CD4-positive, alpha-beta memory T cell (primary cell): ENCODE measurements around the gene PCNA. TPM values are rescaled to one million over a fixed set of nuclear protein-coding genes. Genes with fewer than 3 reads are reported as not detected.

Experiments
- CTCF ChIA-PET: fragments of 350-600 bp; sonication (Branson Sonifier 250); formaldehyde crosslinking; loops from one replicate; lab custom pipeline; 2021; ENCODE audit warnings: inconsistent platforms; ENCODE audit not compliant: partially characterized antibody; lab: Charles Lee
- POLR2A ChIA-PET: fragments of 350-600 bp; sonication (Branson Sonifier 250); formaldehyde crosslinking; loops from one replicate; lab custom pipeline; 2021; ENCODE audit not compliant: partially characterized antibody; lab: Charles Lee
- DNase-seq, 5 donors: peaks; one replicate each; pipeline versions ENCODE4 v3.0.0 to v3.0.0-alpha.2; 2020 to 2022; ENCODE audit warnings: mixed read lengths in 1 of 5
- H3K27ac ChIP-seq: one replicate; pipeline ENCODE4 v1.7.0; 2013; ENCODE audit warnings: low read depth, low read length
- H3K27me3 ChIP-seq: 2 replicates; pipeline ENCODE4 v1.7.0; 2013; ENCODE audit warnings: mild to moderate bottlenecking, low read length, moderate library complexity; ENCODE audit not compliant: insufficient read depth
- H3K36me3 ChIP-seq: 2 replicates; pipeline ENCODE4 v1.7.0; 2013; ENCODE audit warnings: mild to moderate bottlenecking, low read length, moderate library complexity; ENCODE audit not compliant: insufficient read depth
- H3K4me1 ChIP-seq: 2 replicates; pipeline ENCODE4 v1.7.0; 2013; ENCODE audit warnings: mild to moderate bottlenecking, low read length, moderate library complexity; ENCODE audit not compliant: insufficient read depth
- H3K4me3 ChIP-seq, 2 donors: one replicate each; pipeline ENCODE4 v1.7.0; 2013; ENCODE audit warnings: low read length in 2 of 2, mild to moderate bottlenecking in 1 of 2
- H3K9me3 ChIP-seq, 2 donors: one replicate each; pipeline ENCODE4 v1.7.0; 2013; ENCODE audit warnings: low read length in 2 of 2, control low read depth in 1 of 2; ENCODE audit not compliant: control insufficient read depth in 1 of 2
- H3K27ac Mint-ChIP-seq, 7 donors: one replicate each; pipeline ENCODE4 v1.8.0; 2020 to 2021; ENCODE audit warnings: mixed read lengths in 7 of 7, mild to moderate bottlenecking in 6 of 7, inconsistent platforms in 3 of 7, moderate library complexity in 3 of 7
- H3K27me3 Mint-ChIP-seq, 2 donors: one replicate each; pipeline ENCODE4 v1.8.0; 2020 to 2021; ENCODE audit warnings: mixed read lengths in 2 of 2
- H3K36me3 Mint-ChIP-seq, 2 donors: one replicate each; pipeline ENCODE4 v1.8.0; 2020 to 2021; ENCODE audit warnings: mixed read lengths in 2 of 2, inconsistent platforms in 1 of 2, mild to moderate bottlenecking in 1 of 2
- H3K4me1 Mint-ChIP-seq, 4 donors: one replicate each; pipeline ENCODE4 v1.8.0; 2020 to 2021; ENCODE audit warnings: mixed read lengths in 4 of 4, mild to moderate bottlenecking in 1 of 4
- H3K4me3 Mint-ChIP-seq, 8 donors: one replicate each; pipeline ENCODE4 v1.8.0; 2020 to 2021; ENCODE audit warnings: mixed read lengths in 8 of 8, mild to moderate bottlenecking in 7 of 8, moderate library complexity in 6 of 8, inconsistent platforms in 3 of 8
- H3K9me3 Mint-ChIP-seq, 8 donors: one replicate each; pipeline ENCODE4 v1.8.0; 2020 to 2021; ENCODE audit warnings: mixed read lengths in 8 of 8, mild to moderate bottlenecking in 5 of 8, inconsistent platforms in 3 of 8, moderate library complexity in 1 of 8
- intact Hi-C: fragments of 100-400 bp; cut with micrococcal nuclease; formaldehyde crosslinking; loops from one replicate; pipeline ENCODE4 v1.15.1; 2023
- polyA plus RNA-seq, 2 donors: library from polyadenylated mRNA; unstranded; fragments of 300-500 nt; fragmentation: Illumina TruSeq; gene quantifications; one replicate each; pipeline ENCODE4 v1.2.3, GENCODE V29; 2021
- total RNA-seq, 2 experiments: library from RNA; stranded (reverse); gene quantifications; one replicate each; pipeline ENCODE4 v1.2.3, GENCODE V29; 2021

The PCNA gene
- total and polyA plus RNA-seq, 4 experiments from 2014 or later: 60.0 to 71.9 (median 64.6) TPM

- Mint-ChIP-seq H3K4me3 (peak overlapping the region; percentile 88 to 97 (median 92)), H3K27ac (peak overlapping the region; percentile 87 to 99 (median 97)), H3K4me1 (peaks cover 27 to 39% (median 31%) of the 10 kb centered on the region in 4 donors), H3K36me3 (peaks cover 0 to 14% of the 10 kb centered on the region in 2 donors), H3K9me3 (peaks cover 0 to 1% (median 0%) of the 10 kb centered on the region in 8 donors), H3K27me3 (no peaks in the 10 kb centered on the region)
- Histone ChIP-seq H3K9me3 (no peaks in the 10 kb centered on the region), H3K27ac (peak overlapping the region; percentile 99), H3K4me1 (peaks cover 32% of the 10 kb centered on the region), H3K36me3 (no peaks in the 10 kb centered on the region), H3K27me3 (no peaks in the 10 kb centered on the region), H3K4me3 (peak overlapping the region; percentile 72 to 82)
- ChIA-PET CTCF (interaction anchor here (1.3 to 11.4 kb wide), 7 partner anchors 19 to 95 kb away, joined by 3 to 173 read pairs (median 7); no protein-coding TSS in a partner anchor), POLR2A (interaction anchor here (1.0 to 2.1 kb wide), 10 partner anchors 7 to 314 kb away, joined by 3 to 32 read pairs (median 6); no protein-coding TSS in a partner anchor)
- intact Hi-C loops: loop anchor here (1.0 to 5.0 kb wide), 2 partner anchors 9 to 79 kb away; partner anchors contain the start of gene PCNA
- no peak for DNase-seq
These were observed 8.2 kb upstream of the PCNA start for GRCh38 chr20:5127859-5128424.

GRCh38 chr20:5127204-5127858 lies 7.6 kb upstream of the PCNA start:
- peak overlapping the region; percentile 88 to 97 (median 92) for H3K4me3 Mint-ChIP-seq
- peaks cover 27 to 39% (median 31%) of the 10 kb centered on the region in 4 donors for H3K4me1 Mint-ChIP-seq
- H3K27ac ChIP-seq: peak overlapping the region; percentile 99
- DNase-seq: peak; percentile 70 to 91 (median 83)
- no peaks in the 10 kb centered on the region for H3K9me3 ChIP-seq
- H3K9me3 Mint-ChIP-seq: peaks cover 0 to 1% (median 0%) of the 10 kb centered on the region in 8 donors
- peaks cover 32% of the 10 kb centered on the region for H3K4me1 ChIP-seq
- no peaks in the 10 kb centered on the region for H3K36me3 ChIP-seq
- ChIA-PET CTCF (interaction anchor here (0.9 to 11.4 kb wide), 25 partner anchors 8 to 321 kb away, joined by 3 to 173 read pairs (median 6); no protein-coding TSS in a partner anchor), POLR2A (interaction anchor here (0.7 to 2.1 kb wide), 16 partner anchors 8 to 315 kb away, joined by 3 to 32 read pairs (median 5); no protein-coding TSS in a partner anchor)
- H3K4me3 ChIP-seq: peak overlapping the region; percentile 72 to 82
- no peaks in the 10 kb centered on the region for H3K27me3 Mint-ChIP-seq
- intact Hi-C loops: loop anchor here (1.0 to 5.0 kb wide), 2 partner anchors 8 to 80 kb away; partner anchors contain the start of gene PCNA
- H3K27ac Mint-ChIP-seq: peak overlapping the region; percentile 87 to 99 (median 97)
- no peaks in the 10 kb centered on the region for H3K27me3 ChIP-seq
- H3K36me3 Mint-ChIP-seq: peaks cover 0 to 14% of the 10 kb centered on the region in 2 donors

- peak; percentile 99 to 100 (median 99) for DNase-seq
- Mint-ChIP-seq H3K9me3 (peaks cover 0 to 1% (median 0%) of the 10 kb centered on the region in 8 donors), H3K36me3 (peaks cover 0 to 14% of the 10 kb centered on the region in 2 donors), H3K27ac (peak within 1 kb of the TSS; percentile 87 to 99 (median 97)), H3K4me1 (peaks cover 27 to 38% (median 31%) of the 10 kb centered on the region in 4 donors), H3K4me3 (peak within 1 kb of the TSS; percentile 88 to 97 (median 92)), H3K27me3 (no peaks in the 10 kb centered on the region)
- Histone ChIP-seq H3K4me3 (peak within 1 kb of the TSS; percentile 72 to 82), H3K36me3 (no peaks in the 10 kb centered on the region), H3K27ac (peak within 1 kb of the TSS; percentile 99), H3K4me1 (peaks cover 31% of the 10 kb centered on the region), H3K27me3 (no peaks in the 10 kb centered on the region), H3K9me3 (no peaks in the 10 kb centered on the region)
- intact Hi-C loops: loop anchor here (1.0 to 5.0 kb wide), 4 partner anchors 7 to 81 kb away; partner anchors contain the start of gene PCNA
- ChIA-PET CTCF (interaction anchor here (0.8 to 11.4 kb wide), 31 partner anchors 9 to 322 kb away, joined by 3 to 173 read pairs (median 5); no protein-coding TSS in a partner anchor), POLR2A (interaction anchor here (0.7 to 2.1 kb wide), 20 partner anchors 8 to 1330 kb away, joined by 3 to 32 read pairs (median 4); partner anchors contain the start of gene CDC25B)
These were observed 6.9 kb upstream of the PCNA start, which contains the start of gene CDS2 for GRCh38 chr20:5126512-5127203. Gene CDS2, plus strand, starts transcription at chr20:5127008. Its CDS starts 85 bp downstream, at chr20:5127093.

GRCh38 chr20:5122873-5123260 lies 3.1 kb upstream of the PCNA start:
- ChIA-PET CTCF (interaction anchor here (11.4 kb wide), 1 partner anchor 69 kb away, joined by 173 read pairs; no protein-coding TSS in a partner anchor), POLR2A (no interaction called here)
- intact Hi-C loops: no loop called here
- Histone ChIP-seq H3K4me3 (no peak overlapping the region), H3K4me1 (peaks cover 28% of the 10 kb centered on the region), H3K9me3 (no peaks in the 10 kb centered on the region), H3K36me3 (no peaks in the 10 kb centered on the region), H3K27ac (no peak overlapping the region), H3K27me3 (no peaks in the 10 kb centered on the region)
- Mint-ChIP-seq H3K27ac (peak overlapping the region in 2 of 7 donors; percentile 17 to 62), H3K36me3 (peaks cover 0 to 15% of the 10 kb centered on the region in 2 donors), H3K9me3 (peaks cover 0 to 2% (median 0%) of the 10 kb centered on the region in 8 donors), H3K4me1 (peaks cover 21 to 50% (median 33%) of the 10 kb centered on the region in 4 donors), H3K4me3 (peak overlapping the region in 1 of 8 donors; percentile 20), H3K27me3 (no peaks in the 10 kb centered on the region)
- no peak for DNase-seq

- Mint-ChIP-seq H3K9me3 (peaks cover 0 to 2% (median 0%) of the 10 kb centered on the region in 8 donors), H3K27me3 (no peaks in the 10 kb centered on the region), H3K4me1 (peaks cover 13 to 42% (median 29%) of the 10 kb centered on the region in 4 donors), H3K36me3 (peaks cover 11 to 32% of the 10 kb centered on the region in 2 donors), H3K4me3 (peak overlapping the region; percentile 92 to 97 (median 95)), H3K27ac (peak overlapping the region; percentile 93 to 98 (median 96))
- H3K9me3 ChIP-seq: no peaks in the 10 kb centered on the region
- POLR2A ChIA-PET: interaction anchor here (0.6 to 2.5 kb wide), 13 partner anchors 9 to 308 kb away, joined by 3 to 15 read pairs (median 4); no protein-coding TSS in a partner anchor
- CTCF ChIA-PET: interaction anchor here (1.2 to 11.4 kb wide), 4 partner anchors 13 to 71 kb away, joined by 4 to 173 read pairs (median 6); no protein-coding TSS in a partner anchor
- no peaks in the 10 kb centered on the region for H3K27me3 ChIP-seq
- peaks cover 27% of the 10 kb centered on the region for H3K36me3 ChIP-seq
- peaks cover 29% of the 10 kb centered on the region for H3K4me1 ChIP-seq
- H3K4me3 ChIP-seq: peak overlapping the region; percentile 59 to 89
- no peak for DNase-seq
- intact Hi-C loops: no loop called here
- H3K27ac ChIP-seq: peak overlapping the region; percentile 72
These were observed 373 bp upstream of the PCNA start for GRCh38 chr20:5120185-5120476.

- Mint-ChIP-seq H3K4me3 (peak overlapping the region; percentile 92 to 97 (median 95)), H3K4me1 (peaks cover 15 to 42% (median 29%) of the 10 kb centered on the region in 4 donors), H3K9me3 (peaks cover 0 to 2% (median 0%) of the 10 kb centered on the region in 8 donors), H3K27me3 (no peaks in the 10 kb centered on the region), H3K36me3 (peaks cover 13 to 40% of the 10 kb centered on the region in 2 donors), H3K27ac (peak overlapping the region; percentile 76 to 97 (median 93))
- ChIA-PET CTCF (interaction anchor here (1.5 to 11.4 kb wide), 4 partner anchors 12 to 72 kb away, joined by 4 to 173 read pairs (median 8); no protein-coding TSS in a partner anchor), POLR2A (interaction anchor here (0.8 to 2.5 kb wide), 17 partner anchors 8 to 307 kb away, joined by 3 to 15 read pairs (median 4); partner anchors contain the start of gene CDS2)
- Histone ChIP-seq H3K4me3 (peak overlapping the region; percentile 83 to 89), H3K27ac (peak overlapping the region; percentile 72), H3K4me1 (peaks cover 29% of the 10 kb centered on the region), H3K27me3 (no peaks in the 10 kb centered on the region), H3K9me3 (no peaks in the 10 kb centered on the region), H3K36me3 (peaks cover 37% of the 10 kb centered on the region)
- intact Hi-C loops: loop anchor here (1.0 kb wide), 1 partner anchor 8 kb away; the partner anchor contains the start of gene CDS2
- DNase-seq: no peak
These were observed 669 bp downstream of the PCNA start for GRCh38 chr20:5119143-5119434.
